ENCODE data around the gene KISS1R. TPM values are rescaled to one million over a fixed set of nuclear protein-coding genes. Genes with fewer than 3 reads are reported as not detected.

KISS1R gene
- total RNA-seq, 1 experiment from 2014 or later: not detected

GRCh38 chr19:944663-945241, 27.6 kb downstream of the KISS1R start:
- no peak overlapping the region for H3K4me3 Mint-ChIP-seq (ENCODE audit: unreplicated experiment)
- H3K27ac Mint-ChIP-seq (ENCODE audit: low read depth, unreplicated experiment): no peak overlapping the region
- intact Hi-C loops (cut with micrococcal nuclease): no loop called here
- peaks cover 15% of the 10 kb centered on the region for H3K36me3 Mint-ChIP-seq (ENCODE audit: insufficient read depth, unreplicated experiment)
- DNase-seq (ENCODE audit: unreplicated experiment): no peak
- H3K27me3 Mint-ChIP-seq (ENCODE audit: insufficient read depth, unreplicated experiment): no peaks in the 10 kb centered on the region
- H3K9me3 Mint-ChIP-seq (ENCODE audit: unreplicated experiment): no peaks in the 10 kb centered on the region
- CTCF ChIA-PET: no interaction called here
- POLR2A ChIA-PET: interaction anchor here (1.3 kb wide), 1 partner anchor 40 kb away, joined by 5 read pairs; no protein-coding TSS in a partner anchor
- TF ChIP-seq CTCF (IDR thresholded peaks at IDR 0.05; ENCODE audit: unreplicated experiment): no peak
- peaks cover 22% of the 10 kb centered on the region for H3K4me1 Mint-ChIP-seq (ENCODE audit: insufficient read depth, unreplicated experiment)
- BruUV-seq (replicated peaks): no TSS peak

- POLR2A ChIA-PET: interaction anchor here (1.3 kb wide), 1 partner anchor 39 kb away, joined by 5 read pairs; no protein-coding TSS in a partner anchor
- TF ChIP-seq CTCF (IDR thresholded peaks at IDR 0.05; ENCODE audit: unreplicated experiment): no peak
- no peak overlapping the region for H3K27ac Mint-ChIP-seq (ENCODE audit: low read depth, unreplicated experiment)
- DNase-seq (ENCODE audit: unreplicated experiment): no peak
- no peak overlapping the region for H3K4me3 Mint-ChIP-seq (ENCODE audit: unreplicated experiment)
- peaks cover 15% of the 10 kb centered on the region for H3K36me3 Mint-ChIP-seq (ENCODE audit: insufficient read depth, unreplicated experiment)
- CTCF ChIA-PET: no interaction called here
- BruUV-seq (replicated peaks): no TSS peak
- H3K9me3 Mint-ChIP-seq (ENCODE audit: unreplicated experiment): no peaks in the 10 kb centered on the region
- intact Hi-C loops (cut with micrococcal nuclease): no loop called here
- no peaks in the 10 kb centered on the region for H3K27me3 Mint-ChIP-seq (ENCODE audit: insufficient read depth, unreplicated experiment)
- peaks cover 14% of the 10 kb centered on the region for H3K4me1 Mint-ChIP-seq (ENCODE audit: insufficient read depth, unreplicated experiment)
Observed at GRCh38 chr19:945401-946252, 28.5 kb downstream of the KISS1R start.

GRCh38 chr19:947090-947706, 30.1 kb downstream of the KISS1R start:
- intact Hi-C loops (cut with micrococcal nuclease): no loop called here
- no peak for DNase-seq (ENCODE audit: unreplicated experiment)
- CTCF ChIA-PET: no interaction called here
- no TSS peak for BruUV-seq (replicated peaks)
- H3K4me1 Mint-ChIP-seq (ENCODE audit: insufficient read depth, unreplicated experiment): peaks cover 8% of the 10 kb centered on the region
- H3K4me3 Mint-ChIP-seq (ENCODE audit: unreplicated experiment): no peak overlapping the region
- H3K9me3 Mint-ChIP-seq (ENCODE audit: unreplicated experiment): no peaks in the 10 kb centered on the region
- H3K27me3 Mint-ChIP-seq (ENCODE audit: insufficient read depth, unreplicated experiment): no peaks in the 10 kb centered on the region
- no peak overlapping the region for H3K27ac Mint-ChIP-seq (ENCODE audit: low read depth, unreplicated experiment)
- POLR2A ChIA-PET: no interaction called here
- TF ChIP-seq CTCF (IDR thresholded peaks at IDR 0.05; ENCODE audit: unreplicated experiment): no peak
- H3K36me3 Mint-ChIP-seq (ENCODE audit: insufficient read depth, unreplicated experiment): peaks cover 5% of the 10 kb centered on the region
